ENCODE data around the gene PCED1B. TPM values are rescaled to one million over a fixed set of nuclear protein-coding genes. Genes with fewer than 3 reads are reported as not detected.

The PCED1B gene
- total RNA-seq, 2 experiments from 2014 or later: 57.1 to 62.2 TPM

GRCh38 chr12:47249082-47249481 is 169.7 kb downstream of the PCED1B start:
- H3K27ac Mint-ChIP-seq: no peak overlapping the region
- POLR2A ChIA-PET: no interaction called here
- peaks cover 61% of the 10 kb centered on the region for H3K36me3 Mint-ChIP-seq (ENCODE audit: low read depth)
- CTCF ChIA-PET: no interaction called here
- no peak for DNase-seq
- no peak overlapping the region for H3K4me3 Mint-ChIP-seq
- H3K4me1 Mint-ChIP-seq: no peaks in the 10 kb centered on the region
- peaks cover 31% of the 10 kb centered on the region for H3K9me3 Mint-ChIP-seq
- H3K27me3 Mint-ChIP-seq: no peaks in the 10 kb centered on the region

GRCh38 chr12:47249719-47250357 is 170.4 kb downstream of the PCED1B start:
- ChIA-PET POLR2A (no interaction called here), CTCF (no interaction called here)
- H3K4me3 Mint-ChIP-seq: no peak overlapping the region
- peaks cover 59% of the 10 kb centered on the region for H3K36me3 Mint-ChIP-seq (ENCODE audit: low read depth)
- H3K9me3 Mint-ChIP-seq: peaks cover 31% of the 10 kb centered on the region
- no peak for DNase-seq
- no peaks in the 10 kb centered on the region for H3K4me1 Mint-ChIP-seq
- no peaks in the 10 kb centered on the region for H3K27me3 Mint-ChIP-seq
- no peak overlapping the region for H3K27ac Mint-ChIP-seq

GRCh38 chr12:47251919-47252318 is 172.5 kb downstream of the PCED1B start:
- no peaks in the 10 kb centered on the region for H3K27me3 Mint-ChIP-seq
- peaks cover 37% of the 10 kb centered on the region for H3K9me3 Mint-ChIP-seq
- POLR2A ChIA-PET: no interaction called here
- no peak overlapping the region for H3K27ac Mint-ChIP-seq
- H3K4me3 Mint-ChIP-seq: no peak overlapping the region
- no peak for DNase-seq
- H3K4me1 Mint-ChIP-seq: no peaks in the 10 kb centered on the region
- peaks cover 65% of the 10 kb centered on the region for H3K36me3 Mint-ChIP-seq (ENCODE audit: low read depth)
- CTCF ChIA-PET: no interaction called here

GRCh38 chr12:47264951-47265350 is 185.5 kb downstream of the PCED1B start:
- no peak for DNase-seq
- no peak overlapping the region for H3K4me3 Mint-ChIP-seq
- peaks cover 8% of the 10 kb centered on the region for H3K9me3 Mint-ChIP-seq
- POLR2A ChIA-PET: interaction anchor here (1.8 kb wide), 1 partner anchor 10 kb away, joined by 4 read pairs; no protein-coding TSS in a partner anchor
- H3K4me1 Mint-ChIP-seq: peaks cover 24% of the 10 kb centered on the region
- no peaks in the 10 kb centered on the region for H3K27me3 Mint-ChIP-seq
- CTCF ChIA-PET: no interaction called here
- H3K27ac Mint-ChIP-seq: no peak overlapping the region
- H3K36me3 Mint-ChIP-seq (ENCODE audit: low read depth): peaks cover 3% of the 10 kb centered on the region

GRCh38 chr12:47265391-47265790 is 186.0 kb downstream of the PCED1B start:
- Mint-ChIP-seq H3K36me3 (ENCODE audit: low read depth) (peaks cover 3% of the 10 kb centered on the region), H3K27me3 (no peaks in the 10 kb centered on the region), H3K4me1 (peaks cover 27% of the 10 kb centered on the region), H3K9me3 (peaks cover 8% of the 10 kb centered on the region), H3K4me3 (no peak overlapping the region), H3K27ac (no peak overlapping the region)
- no peak for DNase-seq
- ChIA-PET POLR2A (no interaction called here), CTCF (no interaction called here)

GRCh38 chr12:47267571-47267970 is 188.2 kb downstream of the PCED1B start:
- POLR2A ChIA-PET: interaction anchor here (1.0 kb wide), 1 partner anchor 10 kb away, joined by 3 read pairs; no protein-coding TSS in a partner anchor

GRCh38 chr12:47268501-47269454 is 189.4 kb downstream of the PCED1B start:
- no peak for DNase-seq
- H3K36me3 Mint-ChIP-seq (ENCODE audit: low read depth): peaks cover 3% of the 10 kb centered on the region
- no peak overlapping the region for H3K4me3 Mint-ChIP-seq
- H3K9me3 Mint-ChIP-seq: peaks cover 8% of the 10 kb centered on the region
- ChIA-PET POLR2A (interaction anchor here (0.7 to 1.0 kb wide), 2 partner anchors 11 to 12 kb away, joined by 3 read pairs; no protein-coding TSS in a partner anchor), CTCF (interaction anchor here (1.0 kb wide), 1 partner anchor 8 kb away, joined by 3 read pairs; no protein-coding TSS in a partner anchor)
- no peak overlapping the region for H3K27ac Mint-ChIP-seq
- H3K4me1 Mint-ChIP-seq: peaks cover 44% of the 10 kb centered on the region
- H3K27me3 Mint-ChIP-seq: no peaks in the 10 kb centered on the region

More at GRCh38 chr12:47267571-47267970, 188.2 kb downstream of the PCED1B start:
- Mint-ChIP-seq H3K9me3 (peaks cover 8% of the 10 kb centered on the region), H3K4me3 (no peak overlapping the region), H3K36me3 (ENCODE audit: low read depth) (peaks cover 3% of the 10 kb centered on the region), H3K4me1 (peaks cover 39% of the 10 kb centered on the region), H3K27ac (no peak overlapping the region), H3K27me3 (no peaks in the 10 kb centered on the region)
- CTCF ChIA-PET: interaction anchor here (1.0 kb wide), 1 partner anchor 130 kb away, joined by 4 read pairs; no protein-coding TSS in a partner anchor
- no peak for DNase-seq

GRCh38 chr12:47269916-47270315 is 190.5 kb downstream of the PCED1B start:
- H3K27me3 Mint-ChIP-seq: no peaks in the 10 kb centered on the region
- H3K4me1 Mint-ChIP-seq: peaks cover 48% of the 10 kb centered on the region
- H3K9me3 Mint-ChIP-seq: peaks cover 5% of the 10 kb centered on the region
- no peak overlapping the region for H3K4me3 Mint-ChIP-seq
- peaks cover under 1% of the 10 kb centered on the region for H3K36me3 Mint-ChIP-seq (ENCODE audit: low read depth)
- CTCF ChIA-PET: no interaction called here
- POLR2A ChIA-PET: no interaction called here
- H3K27ac Mint-ChIP-seq: no peak overlapping the region
- no peak for DNase-seq

GRCh38 chr12:47270782-47271664 is 191.6 kb downstream of the PCED1B start:
- CTCF ChIA-PET: interaction anchor here (2.3 kb wide), 1 partner anchor 36 kb away, joined by 6 read pairs; no protein-coding TSS in a partner anchor
- H3K4me3 Mint-ChIP-seq: no peak overlapping the region
- no peaks in the 10 kb centered on the region for H3K27me3 Mint-ChIP-seq
- H3K4me1 Mint-ChIP-seq: peaks cover 54% of the 10 kb centered on the region
- H3K36me3 Mint-ChIP-seq (ENCODE audit: low read depth): peaks cover 2% of the 10 kb centered on the region
- no peak overlapping the region for H3K27ac Mint-ChIP-seq
- POLR2A ChIA-PET: no interaction called here
- DNase-seq: no peak
- H3K9me3 Mint-ChIP-seq: peaks cover 5% of the 10 kb centered on the region

GRCh38 chr12:47271800-47272239 is 192.4 kb downstream of the PCED1B start:
- POLR2A ChIA-PET: interaction anchor here (1.0 to 1.7 kb wide), 3 partner anchors 9 to 59 kb away, joined by 3 to 6 read pairs (median 5); no protein-coding TSS in a partner anchor
- no peak overlapping the region for H3K4me3 Mint-ChIP-seq
- H3K9me3 Mint-ChIP-seq: peaks cover 5% of the 10 kb centered on the region
- no peaks in the 10 kb centered on the region for H3K27me3 Mint-ChIP-seq
- peaks cover 61% of the 10 kb centered on the region for H3K4me1 Mint-ChIP-seq
- no peak for DNase-seq
- no peak overlapping the region for H3K27ac Mint-ChIP-seq
- CTCF ChIA-PET: interaction anchor here (2.3 kb wide), 1 partner anchor 35 kb away, joined by 6 read pairs; no protein-coding TSS in a partner anchor
- peaks cover 2% of the 10 kb centered on the region for H3K36me3 Mint-ChIP-seq (ENCODE audit: low read depth)

GRCh38 chr12:47272412-47273190 is 193.2 kb downstream of the PCED1B start:
- peaks cover 5% of the 10 kb centered on the region for H3K9me3 Mint-ChIP-seq
- H3K27ac Mint-ChIP-seq: no peak overlapping the region
- no peak overlapping the region for H3K4me3 Mint-ChIP-seq

More at GRCh38 chr12:47272412-47273190, 193.2 kb downstream of the PCED1B start:
- Mint-ChIP-seq H3K27me3 (no peaks in the 10 kb centered on the region), H3K36me3 (ENCODE audit: low read depth) (peaks cover 2% of the 10 kb centered on the region), H3K4me1 (peaks cover 69% of the 10 kb centered on the region)
- DNase-seq: no peak
- ChIA-PET POLR2A (interaction anchor here (0.8 to 1.7 kb wide), 5 partner anchors 8 to 60 kb away, joined by 3 to 6 read pairs (median 3); no protein-coding TSS in a partner anchor), CTCF (interaction anchor here (2.3 kb wide), 1 partner anchor 35 kb away, joined by 6 read pairs; no protein-coding TSS in a partner anchor)
